K562 (cell line): ENCODE results near the gene BDP1. TPM values are rescaled to one million over a fixed set of nuclear protein-coding genes. Genes with fewer than 3 reads are reported as not detected.
"Not testable (repeated sequence)": the region's sequence is repeated elsewhere in the genome, so short reads cannot be mapped to it uniquely, and the experiment has no call there.

Experiments
- ATAC-seq: fragments of 200-7000 bp; cut with Tn5 transposase; 3 replicates; pipeline ENCODE4 v1.9.1; 2020; ENCODE audit warnings: moderate library complexity
- BruUV-seq: library from RNA; stranded (reverse); fragments of 400-500 nt; replicated peaks from 2 replicates; lab custom pipeline; 2021; lab: Mats Ljungman, UMichigan
- CTCF ChIA-PET: fragments of 300-600 bp; formaldehyde crosslinking; extraction: SDS; loops from one replicate; lab custom pipeline; 2021; ENCODE audit warnings: low intra/inter-chr PET ratio; lab: Yijun Ruan, JAX
- POLR2A ChIA-PET: fragments of 300-600, 350-650 bp; sonication (Branson Sonifier 250); formaldehyde crosslinking; extraction: SDS; loops from one replicate; lab custom pipeline; 2021; ENCODE audit warnings: antibody characterized with exemption, inconsistent platforms; lab: Yijun Ruan, JAX
- DNase-seq, 4 experiments: peaks; one replicate each; pipeline versions ENCODE4 v3.0.0 to v3.0.0-alpha.2; 2011 to 2018; ENCODE audit warnings: low spot score in 3 of 4, mixed read lengths in 3 of 4; ENCODE audit errors: extremely low read depth in 1 of 4
- FAIRE-seq: peaks from 2 replicates; lab custom pipeline; 2011; peaks lifted over from hg19 to GRCh38; lab: Jason Lieb, UNC
- H2AFZ ChIP-seq: 2 replicates; pipeline ENCODE4 v1.6.0; 2011; ENCODE audit warnings: low read depth, low read length, control low read depth, inconsistent platforms
- H3K27ac ChIP-seq: fragments of 200-600 bp; 3 replicates; pipeline ENCODE4 v1.8.0; 2011; ENCODE audit warnings: low read depth, mild to moderate bottlenecking, control low read depth, inconsistent platforms, low read length, moderate library complexity, mixed read lengths; ENCODE audit errors: extremely low read depth
- H3K27me3 ChIP-seq, 2 experiments: fragments of 300-600 bp in 1 of 2; 2 replicates in 1 of 2; 3 replicates in 1 of 2; pipeline versions ENCODE4 v1.6.0 to v1.8.0; 2011; ENCODE audit warnings: inconsistent platforms in 2 of 2, low read length in 2 of 2, mild to moderate bottlenecking in 1 of 2, mixed read lengths in 1 of 2, moderate library complexity in 1 of 2; ENCODE audit not compliant: control insufficient read depth in 2 of 2, insufficient read depth in 2 of 2
- H3K36me3 ChIP-seq: fragments of 300-600 bp; 3 replicates; pipeline ENCODE4 v1.8.0; 2011; ENCODE audit warnings: mild to moderate bottlenecking, low read length, inconsistent platforms; ENCODE audit not compliant: control insufficient read depth, insufficient read depth
- H3K4me1 ChIP-seq, 2 experiments: fragments of 200-600 bp in 1 of 2; replicated peaks in 1 of 2; 2 replicates in 1 of 2; 3 replicates in 1 of 2; pipeline versions ENCODE4 v1.5.1 to v1.8.0; 2011; ENCODE audit warnings: inconsistent platforms in 2 of 2, low read length in 2 of 2, mild to moderate bottlenecking in 1 of 2, mixed read lengths in 1 of 2, moderate library complexity in 1 of 2; ENCODE audit not compliant: control insufficient read depth in 2 of 2, insufficient read depth in 2 of 2
- H3K4me2 ChIP-seq: 2 replicates; pipeline ENCODE4 v1.6.1; 2011; ENCODE audit warnings: low read length, control low read depth, inconsistent platforms, mixed read lengths; ENCODE audit not compliant: insufficient read depth
- H3K4me3 ChIP-seq: fragments of 200-600 bp; sonication (generic), shearing (Covaris generic); 2 replicates; pipeline ENCODE4 v1.5.1; 2016; ENCODE audit warnings: control low read depth, inconsistent platforms
- H3K79me2 ChIP-seq: fragments of 200-600 bp; 3 replicates; pipeline ENCODE4 v1.8.0; 2011; ENCODE audit warnings: low read length, inconsistent platforms; ENCODE audit not compliant: control insufficient read depth, insufficient read depth
- H3K9ac ChIP-seq, 2 experiments: 2 replicates each; pipeline versions ENCODE4 v1.6.0 to v1.6.1; 2011; ENCODE audit warnings: low read depth in 2 of 2, low read length in 2 of 2, control low read depth in 1 of 2, inconsistent platforms in 1 of 2, mild to moderate bottlenecking in 1 of 2, mixed read lengths in 1 of 2; ENCODE audit not compliant: insufficient read depth in 1 of 2
- H3K9me1 ChIP-seq: one replicate; pipeline ENCODE4 v1.6.0; 2011; ENCODE audit warnings: inconsistent platforms, mild to moderate bottlenecking, low read length, moderate library complexity; ENCODE audit not compliant: control insufficient read depth, insufficient read depth
- H3K9me3 ChIP-seq: replicated peaks from 2 replicates; pipeline ENCODE4 v1.5.1; 2011; ENCODE audit warnings: low read depth, low read length, inconsistent platforms; ENCODE audit not compliant: control insufficient read depth, insufficient read depth
- H4K20me1 ChIP-seq: replicated peaks from 2 replicates; pipeline ENCODE4 v1.6.1; 2011; ENCODE audit warnings: low read length, inconsistent platforms, mixed read lengths; ENCODE audit not compliant: control insufficient read depth, insufficient read depth
- BCL6 ChIP-seq: fragments of 250-450 bp; sonication (Bioruptor Pico); IDR thresholded peaks from 2 replicates; pipeline ENCODE4 v1.4.0; 2020
- NR3C1 ChIP-seq: sonication (generic); formaldehyde crosslinking; IDR thresholded peaks from 2 replicates; pipeline ENCODE4 v1.8.1; 2022; ENCODE audit warnings: missing genetic modification reagents
- POLR2G ChIP-seq: fragments of 200-400 bp; formaldehyde crosslinking; IDR thresholded peaks from 2 replicates; pipeline ENCODE4 v1.6.1; 2017; ENCODE audit warnings: low read depth, mild to moderate bottlenecking, antibody characterized with exemption, low read length, moderate library complexity
- PTRF ChIP-seq: fragments of 450-650 bp; IDR thresholded peaks from 2 replicates; pipeline ENCODE4 v1.6.1; 2016; ENCODE audit warnings: mild to moderate bottlenecking, missing genetic modification characterization, missing compliant biosample characterization
- PURB ChIP-seq: sonication (generic); formaldehyde crosslinking; IDR thresholded peaks from 2 replicates; pipeline ENCODE4 v1.9.0; 2021; ENCODE audit warnings: low read depth, mild to moderate bottlenecking, missing genetic modification reagents
- SMARCB1 ChIP-seq: IDR thresholded peaks from 2 replicates; pipeline ENCODE4 v1.6.1; 2011; ENCODE audit warnings: improper control_type of control experiment, low read depth; ENCODE audit not compliant: insufficient read length
- WGBS: fragments of 100-300 bp; shearing (Covaris generic); methylation state at CpG from one replicate; pipeline ENCODE4 v1.1.6; 2016; ENCODE audit warnings: low coverage, mixed read lengths; ENCODE audit not compliant: insufficient coverage; ENCODE audit errors: missing lambda C conversion rate; 5-methylcytosine and 5-hydroxymethylcytosine counted together
- in situ Hi-C: fragments of 300-500 bp; cut with MboI; formaldehyde crosslinking; loops from 4 replicates; pipeline ENCODE4 v1.15.0; 2018; ENCODE audit warnings: inconsistent platforms, mixed read lengths
- intact Hi-C: fragments of 100-400 bp; cut with micrococcal nuclease; formaldehyde crosslinking; loops from 2 replicates; pipeline ENCODE4 v1.14.2; 2022
- polyA plus RNA-seq, 8 experiments: library from polyadenylated mRNA; depleted of rRNA in 4 of 8; stranded (reverse) in 5 of 8; unstranded in 3 of 8; fragments of >200 nt; fragmentation: Nextera tagmentation in 2 of 8; fragmentation: Illumina TruSeq in 1 of 8; extraction: Ambion mirVana in 2 of 8; extraction: Trizol in 1 of 8; gene quantifications; 2 replicates each; pipeline versions ENCODE4 v1.2.1 to v1.2.3, GENCODE V29; 2011 to 2014; ENCODE audit warnings: inconsistent platforms in 1 of 8, missing spikeins in 1 of 8
- total RNA-seq, 7 experiments: library from RNA; depleted of rRNA in 6 of 7; stranded (reverse); fragments of >200 nt in 6 of 7; fragmentation: Illumina TruSeq in 2 of 7; extraction: Trizol in 2 of 7; gene quantifications; 2 replicates each; pipeline versions ENCODE4 v1.2.1 to v1.2.3, GENCODE V29; 2011 to 2021; ENCODE audit warnings: low replicate concordance in 1 of 7
- TF ChIP-seq, protein P1 (sequence below): fragments of 150-350 bp; conservative IDR thresholded peaks from 2 replicates; pipeline ENCODE4 v1.6.1; 2014; ENCODE audit warnings: low read length
- TF ChIP-seq, protein P2 (sequence below), 2 experiments: fragments of 450-650 bp; IDR thresholded peaks; 2 replicates each; pipeline ENCODE4 v1.6.1; 2018; ENCODE audit warnings: mild to moderate bottlenecking in 2 of 2, low read depth in 1 of 2; ENCODE audit not compliant: partially characterized antibody in 2 of 2
- TF ChIP-seq, protein P3 (sequence below): fragments of 450-650 bp; formaldehyde crosslinking; IDR thresholded peaks from 2 replicates; pipeline ENCODE4 v1.4.0; 2020; ENCODE audit warnings: mild to moderate bottlenecking, moderate library complexity
- TF ChIP-seq, protein P4 (sequence below): sonication (generic); formaldehyde crosslinking; IDR thresholded peaks from 2 replicates; pipeline ENCODE4 v1.8.1; 2023; ENCODE audit warnings: mild to moderate bottlenecking, missing genetic modification reagents

BDP1 gene
- total and polyA plus RNA-seq, 9 of the 15 experiments (the other 6 are each of a cell fraction or from before 2014, with no cell fraction given) = 6.9 to 47.3 (median 23.9) TPM

DNA sequence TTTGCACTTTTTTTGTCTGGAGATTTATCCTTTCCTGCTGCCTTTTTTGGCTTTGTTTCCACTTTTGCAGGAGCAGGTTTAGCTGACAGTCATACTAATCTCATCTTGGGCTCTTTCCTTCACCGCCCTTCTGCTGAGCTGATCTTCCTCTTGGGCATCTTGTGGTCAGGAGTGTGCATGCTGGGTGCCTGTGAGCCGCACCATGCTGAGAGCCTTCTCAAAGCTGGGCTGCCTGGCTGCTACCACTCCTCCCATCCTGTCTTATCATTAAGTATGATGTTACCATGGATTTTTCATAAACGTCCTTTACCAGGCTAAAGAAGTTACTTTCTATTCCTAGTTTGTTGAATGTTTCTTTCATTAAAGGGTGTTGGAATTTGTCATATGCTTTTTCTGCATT is 82.2 kb downstream of the BDP1 start (continued):
- TF ChIP-seq, protein P1, sequence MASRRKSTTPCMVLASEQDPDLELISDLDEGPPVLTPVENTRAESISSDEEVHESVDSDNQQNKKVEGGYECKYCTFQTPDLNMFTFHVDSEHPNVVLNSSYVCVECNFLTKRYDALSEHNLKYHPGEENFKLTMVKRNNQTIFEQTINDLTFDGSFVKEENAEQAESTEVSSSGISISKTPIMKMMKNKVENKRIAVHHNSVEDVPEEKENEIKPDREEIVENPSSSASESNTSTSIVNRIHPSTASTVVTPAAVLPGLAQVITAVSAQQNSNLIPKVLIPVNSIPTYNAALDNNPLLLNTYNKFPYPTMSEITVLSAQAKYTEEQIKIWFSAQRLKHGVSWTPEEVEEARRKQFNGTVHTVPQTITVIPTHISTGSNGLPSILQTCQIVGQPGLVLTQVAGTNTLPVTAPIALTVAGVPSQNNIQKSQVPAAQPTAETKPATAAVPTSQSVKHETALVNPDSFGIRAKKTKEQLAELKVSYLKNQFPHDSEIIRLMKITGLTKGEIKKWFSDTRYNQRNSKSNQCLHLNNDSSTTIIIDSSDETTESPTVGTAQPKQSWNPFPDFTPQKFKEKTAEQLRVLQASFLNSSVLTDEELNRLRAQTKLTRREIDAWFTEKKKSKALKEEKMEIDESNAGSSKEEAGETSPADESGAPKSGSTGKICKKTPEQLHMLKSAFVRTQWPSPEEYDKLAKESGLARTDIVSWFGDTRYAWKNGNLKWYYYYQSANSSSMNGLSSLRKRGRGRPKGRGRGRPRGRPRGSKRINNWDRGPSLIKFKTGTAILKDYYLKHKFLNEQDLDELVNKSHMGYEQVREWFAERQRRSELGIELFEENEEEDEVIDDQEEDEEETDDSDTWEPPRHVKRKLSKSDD = no peak
- TF ChIP-seq SMARCB1 (no peak), PURB (CRISPR knock-in tag) (no peak), POLR2G (no peak), PTRF (no peak), BCL6 (CRISPR knock-in tag) (no peak), NR3C1 (CRISPR knock-in tag) (no peak)
- TF ChIP-seq, protein P2, sequence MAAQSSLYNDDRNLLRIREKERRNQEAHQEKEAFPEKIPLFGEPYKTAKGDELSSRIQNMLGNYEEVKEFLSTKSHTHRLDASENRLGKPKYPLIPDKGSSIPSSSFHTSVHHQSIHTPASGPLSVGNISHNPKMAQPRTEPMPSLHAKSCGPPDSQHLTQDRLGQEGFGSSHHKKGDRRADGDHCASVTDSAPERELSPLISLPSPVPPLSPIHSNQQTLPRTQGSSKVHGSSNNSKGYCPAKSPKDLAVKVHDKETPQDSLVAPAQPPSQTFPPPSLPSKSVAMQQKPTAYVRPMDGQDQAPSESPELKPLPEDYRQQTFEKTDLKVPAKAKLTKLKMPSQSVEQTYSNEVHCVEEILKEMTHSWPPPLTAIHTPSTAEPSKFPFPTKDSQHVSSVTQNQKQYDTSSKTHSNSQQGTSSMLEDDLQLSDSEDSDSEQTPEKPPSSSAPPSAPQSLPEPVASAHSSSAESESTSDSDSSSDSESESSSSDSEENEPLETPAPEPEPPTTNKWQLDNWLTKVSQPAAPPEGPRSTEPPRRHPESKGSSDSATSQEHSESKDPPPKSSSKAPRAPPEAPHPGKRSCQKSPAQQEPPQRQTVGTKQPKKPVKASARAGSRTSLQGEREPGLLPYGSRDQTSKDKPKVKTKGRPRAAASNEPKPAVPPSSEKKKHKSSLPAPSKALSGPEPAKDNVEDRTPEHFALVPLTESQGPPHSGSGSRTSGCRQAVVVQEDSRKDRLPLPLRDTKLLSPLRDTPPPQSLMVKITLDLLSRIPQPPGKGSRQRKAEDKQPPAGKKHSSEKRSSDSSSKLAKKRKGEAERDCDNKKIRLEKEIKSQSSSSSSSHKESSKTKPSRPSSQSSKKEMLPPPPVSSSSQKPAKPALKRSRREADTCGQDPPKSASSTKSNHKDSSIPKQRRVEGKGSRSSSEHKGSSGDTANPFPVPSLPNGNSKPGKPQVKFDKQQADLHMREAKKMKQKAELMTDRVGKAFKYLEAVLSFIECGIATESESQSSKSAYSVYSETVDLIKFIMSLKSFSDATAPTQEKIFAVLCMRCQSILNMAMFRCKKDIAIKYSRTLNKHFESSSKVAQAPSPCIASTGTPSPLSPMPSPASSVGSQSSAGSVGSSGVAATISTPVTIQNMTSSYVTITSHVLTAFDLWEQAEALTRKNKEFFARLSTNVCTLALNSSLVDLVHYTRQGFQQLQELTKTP (IDR thresholded peaks at IDR 0.05; ENCODE audit: low read depth in 1 of 2, partially characterized antibody in 2 of 2) = no peak
- TF ChIP-seq, protein P3, sequence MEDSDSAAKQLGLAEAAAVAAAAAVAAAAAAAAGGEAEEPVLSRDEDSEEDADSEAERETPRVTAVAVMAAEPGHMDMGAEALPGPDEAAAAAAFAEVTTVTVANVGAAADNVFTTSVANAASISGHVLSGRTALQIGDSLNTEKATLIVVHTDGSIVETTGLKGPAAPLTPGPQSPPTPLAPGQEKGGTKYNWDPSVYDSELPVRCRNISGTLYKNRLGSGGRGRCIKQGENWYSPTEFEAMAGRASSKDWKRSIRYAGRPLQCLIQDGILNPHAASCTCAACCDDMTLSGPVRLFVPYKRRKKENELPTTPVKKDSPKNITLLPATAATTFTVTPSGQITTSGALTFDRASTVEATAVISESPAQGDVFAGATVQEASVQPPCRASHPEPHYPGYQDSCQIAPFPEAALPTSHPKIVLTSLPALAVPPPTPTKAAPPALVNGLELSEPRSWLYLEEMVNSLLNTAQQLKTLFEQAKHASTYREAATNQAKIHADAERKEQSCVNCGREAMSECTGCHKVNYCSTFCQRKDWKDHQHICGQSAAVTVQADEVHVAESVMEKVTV (CRISPR knock-in tag) = no peak
- TF ChIP-seq, protein P4, sequence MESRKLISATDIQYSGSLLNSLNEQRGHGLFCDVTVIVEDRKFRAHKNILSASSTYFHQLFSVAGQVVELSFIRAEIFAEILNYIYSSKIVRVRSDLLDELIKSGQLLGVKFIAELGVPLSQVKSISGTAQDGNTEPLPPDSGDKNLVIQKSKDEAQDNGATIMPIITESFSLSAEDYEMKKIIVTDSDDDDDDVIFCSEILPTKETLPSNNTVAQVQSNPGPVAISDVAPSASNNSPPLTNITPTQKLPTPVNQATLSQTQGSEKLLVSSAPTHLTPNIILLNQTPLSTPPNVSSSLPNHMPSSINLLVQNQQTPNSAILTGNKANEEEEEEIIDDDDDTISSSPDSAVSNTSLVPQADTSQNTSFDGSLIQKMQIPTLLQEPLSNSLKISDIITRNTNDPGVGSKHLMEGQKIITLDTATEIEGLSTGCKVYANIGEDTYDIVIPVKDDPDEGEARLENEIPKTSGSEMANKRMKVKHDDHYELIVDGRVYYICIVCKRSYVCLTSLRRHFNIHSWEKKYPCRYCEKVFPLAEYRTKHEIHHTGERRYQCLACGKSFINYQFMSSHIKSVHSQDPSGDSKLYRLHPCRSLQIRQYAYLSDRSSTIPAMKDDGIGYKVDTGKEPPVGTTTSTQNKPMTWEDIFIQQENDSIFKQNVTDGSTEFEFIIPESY (CRISPR knock-in tag) = no peak
- TF ChIP-seq, all 486 proteins: peak for 0

DNA sequence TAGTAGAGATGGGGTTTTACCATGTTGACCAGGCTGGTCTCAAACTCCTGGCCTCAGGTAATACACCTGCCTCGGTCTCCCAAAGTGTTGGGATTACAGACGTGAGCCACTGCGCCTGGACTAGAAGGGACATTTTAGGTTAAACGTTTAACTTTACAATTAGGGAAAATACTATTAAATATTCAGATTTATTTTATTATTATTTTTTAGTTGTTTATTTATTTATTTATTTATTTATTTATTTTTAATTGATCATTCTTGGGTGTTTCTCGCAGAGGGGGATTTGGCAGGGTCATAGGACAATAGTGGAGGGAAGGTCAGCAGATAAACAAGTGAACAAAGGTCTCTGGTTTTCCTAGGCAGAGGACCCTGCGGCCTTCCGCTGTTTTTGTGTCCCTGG is 95.4 kb downstream of the BDP1 start:
- FAIRE-seq, H3K9me1 ChIP-seq, H3K27me3 ChIP-seq, H3K27ac ChIP-seq, H3K4me3 ChIP-seq, H3K9me3 ChIP-seq, H3K9ac ChIP-seq, H3K4me1 ChIP-seq, H4K20me1 ChIP-seq, in situ Hi-C loops, ATAC-seq, POLR2A ChIA-PET, H3K4me2 ChIP-seq, CTCF ChIA-PET, DNase-seq, H3K79me2 ChIP-seq, BruUV-seq, intact Hi-C loops, H2AFZ ChIP-seq: not testable (repeated sequence)
- WGBS = 96% methylated on average over 6 of the region's 7 CpGs
- H3K36me3 ChIP-seq = peaks cover 73% of the 10 kb centered on the region
